Activated T-cell treated with anti-CD3 and anti-CD28 coated beads, Interleukin-2, amount 50 U/mL, for 24 hours (primary cell): Measurements from ENCODE around the gene LHFPL2.
A peak's percentile ranks its signal among the peaks of the same experiment; 100 is the strongest.

Experiments used
- DNase-seq: peaks from one replicate; pipeline ENCODE4 v3.0.0-alpha.2; 2020
- H3K27ac Mint-ChIP-seq: 2 replicates; pipeline ENCODE4 v1.8.0; 2020; ENCODE audit warnings: mild to moderate bottlenecking, mixed read lengths
- H3K27me3 Mint-ChIP-seq: 2 replicates; pipeline ENCODE4 v1.8.0; 2020; ENCODE audit warnings: mixed read lengths
- H3K36me3 Mint-ChIP-seq: 2 replicates; pipeline ENCODE4 v1.8.0; 2020; ENCODE audit warnings: low read depth, mixed read lengths
- H3K4me1 Mint-ChIP-seq: 2 replicates; pipeline ENCODE4 v1.8.0; 2020; ENCODE audit warnings: low read depth, mixed read lengths
- H3K4me3 Mint-ChIP-seq: 2 replicates; pipeline ENCODE4 v1.8.0; 2020; ENCODE audit warnings: mild to moderate bottlenecking, moderate library complexity, mixed read lengths
- H3K9me3 Mint-ChIP-seq: 2 replicates; pipeline ENCODE4 v1.8.0; 2020; ENCODE audit warnings: mixed read lengths

Gene LHFPL2

DNA sequence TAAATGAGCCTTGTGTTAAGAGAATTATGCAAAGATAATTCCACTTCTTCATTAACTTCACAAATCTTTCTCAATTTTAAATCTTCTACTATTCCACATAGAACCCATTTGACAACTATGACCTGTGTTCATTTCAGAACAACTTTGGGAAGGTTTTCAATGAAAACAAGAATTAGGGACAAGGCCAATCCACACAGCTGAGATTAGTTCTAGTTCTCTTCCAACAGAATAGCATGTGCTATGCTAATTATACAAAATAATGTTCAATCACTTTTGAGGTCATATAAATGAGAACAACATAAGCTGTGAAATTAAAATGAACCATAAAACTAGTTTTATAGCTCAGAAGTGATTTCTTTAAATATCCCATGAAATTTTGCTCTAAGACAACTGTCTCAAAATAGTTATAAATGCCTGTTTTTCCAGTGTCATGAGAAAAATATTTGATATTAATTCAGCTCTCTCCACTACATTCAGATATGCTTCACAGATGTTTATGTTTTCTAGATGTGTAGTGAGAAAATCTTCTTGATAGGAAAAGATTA, 7.2 kb upstream of the LHFPL2 start:
- no peak overlapping the region for H3K4me3 Mint-ChIP-seq
- H3K4me1 Mint-ChIP-seq: no peaks in the 10 kb centered on the region
- peaks cover 39% of the 10 kb centered on the region for H3K27me3 Mint-ChIP-seq
- H3K36me3 Mint-ChIP-seq: no peaks in the 10 kb centered on the region
- no peak overlapping the region for H3K27ac Mint-ChIP-seq
- DNase-seq: no peak
- H3K9me3 Mint-ChIP-seq: no peaks in the 10 kb centered on the region

DNA sequence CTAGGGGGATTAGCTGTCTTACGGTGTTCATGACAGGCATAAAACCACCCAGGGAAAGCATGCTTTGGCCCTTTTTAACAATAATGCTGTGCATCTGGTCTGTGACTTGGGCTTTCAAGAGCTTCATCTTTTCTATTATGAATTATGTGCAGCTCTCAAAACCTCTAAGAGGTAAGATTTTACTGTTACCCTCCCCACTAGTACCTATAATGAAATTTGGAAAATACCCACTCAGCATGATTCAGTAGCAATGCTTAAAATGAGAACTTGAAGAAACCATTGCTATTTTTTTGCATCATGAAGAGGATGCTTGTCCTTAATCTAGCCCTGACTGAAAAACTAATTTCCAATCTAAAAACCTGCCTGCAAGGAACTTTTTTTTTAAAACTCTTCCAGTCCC, 5.8 kb upstream of the LHFPL2 start:
- Mint-ChIP-seq H3K27ac (no peak overlapping the region), H3K36me3 (no peaks in the 10 kb centered on the region), H3K27me3 (peaks cover 50% of the 10 kb centered on the region), H3K9me3 (no peaks in the 10 kb centered on the region), H3K4me1 (peaks cover 5% of the 10 kb centered on the region), H3K4me3 (no peak overlapping the region)
- no peak for DNase-seq

DNA sequence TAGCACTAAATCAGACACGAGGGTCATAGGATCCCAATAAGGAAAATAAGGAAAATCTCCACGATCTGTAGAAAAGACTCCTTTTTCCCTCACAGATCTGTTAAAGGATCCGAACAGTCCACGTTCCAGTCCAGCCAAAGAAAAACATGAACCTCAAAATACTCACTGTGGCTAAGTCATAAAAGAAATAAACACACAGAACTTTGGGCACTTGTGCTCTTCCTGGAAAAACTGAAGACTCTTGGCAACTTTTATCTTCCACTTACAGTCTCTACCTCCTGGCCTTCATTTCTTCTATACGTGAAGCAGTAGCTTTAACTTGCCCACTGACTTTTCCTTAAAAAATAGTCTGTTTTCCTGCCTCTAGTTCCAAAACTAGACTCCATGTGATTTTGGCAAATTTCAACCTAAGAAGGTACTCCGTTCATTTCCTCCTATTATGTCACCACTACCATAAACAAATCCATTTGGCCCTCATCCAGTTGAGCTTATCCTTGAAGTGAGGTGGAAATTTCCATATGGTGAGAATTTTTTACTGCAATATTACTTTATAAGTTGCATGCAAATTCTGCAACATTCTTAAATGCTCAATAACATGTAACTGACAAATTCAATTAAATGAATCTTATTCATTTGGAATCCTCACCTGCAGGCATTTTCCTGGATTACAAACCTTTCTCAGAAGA, 5.3 kb upstream of the LHFPL2 start:
- peaks cover 5% of the 10 kb centered on the region for H3K4me1 Mint-ChIP-seq
- peaks cover 51% of the 10 kb centered on the region for H3K27me3 Mint-ChIP-seq
- no peaks in the 10 kb centered on the region for H3K9me3 Mint-ChIP-seq
- H3K4me3 Mint-ChIP-seq: no peak overlapping the region
- H3K36me3 Mint-ChIP-seq: no peaks in the 10 kb centered on the region
- DNase-seq: no peak
- no peak overlapping the region for H3K27ac Mint-ChIP-seq

DNA sequence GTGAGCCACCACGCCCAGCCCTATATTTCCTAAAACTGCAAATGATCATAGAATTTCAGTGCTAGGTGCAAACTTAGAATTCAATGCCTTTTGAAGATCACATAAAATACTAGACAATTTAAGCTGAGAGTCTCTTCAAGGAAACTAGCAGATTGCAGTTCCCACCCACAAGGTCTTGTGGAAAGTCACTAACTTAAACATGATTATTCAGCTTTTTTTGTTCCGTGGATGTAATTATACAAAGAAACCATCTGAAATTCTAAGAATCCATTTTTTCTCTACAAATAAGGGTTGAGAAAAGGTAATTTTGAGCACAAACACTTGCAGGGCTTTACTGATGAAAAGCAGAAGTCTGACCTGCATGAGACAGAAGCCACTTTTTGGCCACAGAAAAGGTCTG, 4.5 kb upstream of the LHFPL2 start:
- H3K9me3 Mint-ChIP-seq: no peaks in the 10 kb centered on the region
- H3K27ac Mint-ChIP-seq: no peak overlapping the region
- peaks cover 44% of the 10 kb centered on the region for H3K27me3 Mint-ChIP-seq
- H3K4me1 Mint-ChIP-seq: peaks cover 5% of the 10 kb centered on the region
- no peak for DNase-seq
- no peaks in the 10 kb centered on the region for H3K36me3 Mint-ChIP-seq
- H3K4me3 Mint-ChIP-seq: no peak overlapping the region

DNA sequence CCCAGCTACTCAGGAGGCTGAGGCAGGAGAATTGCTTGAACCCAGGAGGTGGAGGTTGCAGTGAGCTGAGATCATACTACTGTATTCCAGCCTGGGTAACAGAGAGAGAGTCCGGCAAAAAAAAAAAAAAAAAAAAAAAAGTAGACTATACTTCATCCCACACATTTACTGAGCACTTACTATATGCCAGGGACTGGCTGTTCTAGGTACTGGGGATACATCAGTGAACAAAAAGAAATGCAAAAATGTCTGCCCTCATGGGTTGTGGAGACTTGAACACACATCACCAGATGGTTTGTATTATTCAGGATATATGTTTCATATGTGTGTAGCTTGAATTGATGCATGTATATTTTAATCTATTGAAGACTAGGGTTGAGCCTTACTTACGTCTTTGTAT, 2.9 kb upstream of the LHFPL2 start:
- Mint-ChIP-seq H3K9me3 (no peaks in the 10 kb centered on the region), H3K27me3 (peaks cover 56% of the 10 kb centered on the region), H3K4me3 (no peak overlapping the region), H3K27ac (no peak overlapping the region), H3K4me1 (peaks cover 13% of the 10 kb centered on the region), H3K36me3 (no peaks in the 10 kb centered on the region)
- no peak for DNase-seq

DNA sequence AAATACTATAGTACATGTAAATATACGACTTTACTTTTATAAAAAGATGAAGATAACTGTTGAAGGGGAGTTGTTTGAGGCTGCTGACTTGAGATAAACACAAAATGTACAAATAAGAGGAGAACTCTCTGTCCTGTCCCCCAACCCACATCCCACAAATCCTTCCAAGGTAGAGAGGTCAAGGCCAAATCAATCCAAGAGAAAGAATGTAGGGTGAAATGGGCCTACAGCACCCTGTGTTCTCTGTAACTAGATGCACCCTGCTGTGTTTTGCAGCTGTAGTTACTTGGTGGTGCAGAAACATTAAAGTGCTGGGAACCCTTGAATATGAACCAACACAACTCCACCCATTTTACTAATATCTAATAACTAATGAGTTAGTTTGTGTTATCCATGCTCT, 2.0 kb upstream of the LHFPL2 start:
- Mint-ChIP-seq H3K36me3 (no peaks in the 10 kb centered on the region), H3K9me3 (no peaks in the 10 kb centered on the region), H3K27ac (no peak overlapping the region), H3K4me1 (peaks cover 13% of the 10 kb centered on the region), H3K4me3 (no peak overlapping the region), H3K27me3 (peaks cover 64% of the 10 kb centered on the region)
- DNase-seq: no peak

DNA sequence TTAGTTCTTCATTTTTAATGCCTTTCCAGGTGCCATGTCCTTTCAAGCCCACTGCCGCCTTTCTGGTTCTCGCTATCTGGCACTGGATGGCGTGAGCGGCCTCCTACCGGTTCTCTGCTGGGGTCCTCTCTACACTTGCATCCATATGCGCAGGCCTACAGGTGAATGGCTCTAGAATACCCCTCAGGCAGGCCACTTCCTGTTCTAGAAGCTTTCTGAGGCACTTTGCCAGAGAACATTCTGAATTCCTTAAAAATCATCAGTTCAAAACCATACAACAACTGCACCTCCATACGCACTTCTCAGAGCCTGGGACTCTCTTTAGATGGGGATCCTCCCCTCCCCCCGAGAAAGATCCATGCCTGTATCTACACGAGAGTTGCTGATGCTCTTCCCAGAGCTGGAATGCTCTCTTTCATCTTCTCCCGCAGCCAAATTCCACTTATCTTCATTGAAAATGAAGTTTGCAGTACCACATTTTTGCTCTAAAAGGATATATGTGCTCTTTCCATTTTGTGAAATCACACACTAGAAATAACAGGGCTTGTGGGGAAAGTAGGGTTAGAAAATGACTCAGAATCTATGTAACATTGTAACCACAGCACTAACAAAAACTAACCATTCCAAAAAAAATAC, 1.4 kb upstream of the LHFPL2 start:
- peaks cover 13% of the 10 kb centered on the region for H3K4me1 Mint-ChIP-seq
- peaks cover 66% of the 10 kb centered on the region for H3K27me3 Mint-ChIP-seq
- H3K36me3 Mint-ChIP-seq: no peaks in the 10 kb centered on the region
- no peak for DNase-seq
- peak overlapping the region; percentile 45 for H3K4me3 Mint-ChIP-seq
- H3K9me3 Mint-ChIP-seq: no peaks in the 10 kb centered on the region
- H3K27ac Mint-ChIP-seq: no peak overlapping the region

DNA sequence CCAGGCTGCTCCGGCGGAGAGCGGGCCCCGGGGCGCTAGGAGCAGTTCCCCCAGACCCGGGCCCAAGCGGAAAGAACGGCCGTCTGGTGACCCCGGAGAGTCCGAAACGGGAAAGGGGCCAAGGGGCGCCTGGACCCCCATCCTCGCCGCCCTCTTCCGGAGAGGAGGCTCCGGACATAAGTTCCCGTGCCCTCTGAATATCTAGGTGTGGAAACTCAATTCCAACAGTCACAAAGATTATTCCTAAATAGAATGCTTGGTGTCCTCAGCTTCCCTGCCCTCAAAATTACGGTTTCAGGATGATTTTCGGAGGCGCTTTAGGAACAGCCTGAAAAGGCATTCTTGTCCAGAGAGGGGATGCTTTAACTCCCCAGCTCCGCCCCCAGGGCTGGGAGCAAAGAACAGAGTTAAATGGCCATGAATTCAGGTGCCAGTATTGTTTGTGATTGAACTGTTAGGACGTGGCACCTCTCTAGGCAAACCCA, 681 bp upstream of the LHFPL2 start:
- H3K27me3 Mint-ChIP-seq: peaks cover 69% of the 10 kb centered on the region
- no peak overlapping the region for H3K27ac Mint-ChIP-seq
- peak overlapping the region; percentile 18 for H3K4me3 Mint-ChIP-seq

DNA sequence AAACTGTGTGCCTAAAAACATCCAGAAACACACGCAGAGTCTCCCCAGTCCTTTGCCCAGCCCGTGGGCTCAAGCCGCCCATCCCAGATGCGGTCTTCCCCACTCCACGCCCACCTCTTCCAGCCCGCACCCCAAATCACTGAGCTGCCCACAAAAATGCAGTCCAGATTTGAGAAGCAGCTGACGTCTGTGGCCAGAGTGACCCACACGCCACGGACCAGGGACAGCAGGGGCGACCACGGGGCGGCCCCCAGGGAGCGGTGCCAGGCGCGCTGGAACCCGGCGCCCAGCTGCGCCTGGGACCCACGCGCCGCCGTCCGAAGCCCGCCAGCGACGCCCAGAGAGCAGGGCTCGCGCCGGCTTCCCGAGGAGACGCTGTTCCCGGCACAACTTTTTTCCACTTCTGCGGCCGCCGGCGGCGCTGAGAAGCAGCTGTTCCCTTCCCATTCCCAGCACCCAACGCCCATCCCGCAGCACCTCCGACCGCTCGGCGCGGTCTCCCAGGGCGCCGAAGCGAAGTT, 674 bp downstream of the LHFPL2 start:
- DNase-seq: no peak
- Mint-ChIP-seq H3K27ac (no peak overlapping the region), H3K4me3 (peak overlapping the region; percentile 70), H3K9me3 (no peaks in the 10 kb centered on the region), H3K36me3 (no peaks in the 10 kb centered on the region), H3K4me1 (peaks cover 13% of the 10 kb centered on the region), H3K27me3 (peaks cover 66% of the 10 kb centered on the region)

More for the DNA sequence above, 681 bp upstream of the LHFPL2 start:
- DNase-seq: no peak
- H3K36me3 Mint-ChIP-seq: no peaks in the 10 kb centered on the region
- no peaks in the 10 kb centered on the region for H3K9me3 Mint-ChIP-seq
- H3K4me1 Mint-ChIP-seq: peaks cover 13% of the 10 kb centered on the region

DNA sequence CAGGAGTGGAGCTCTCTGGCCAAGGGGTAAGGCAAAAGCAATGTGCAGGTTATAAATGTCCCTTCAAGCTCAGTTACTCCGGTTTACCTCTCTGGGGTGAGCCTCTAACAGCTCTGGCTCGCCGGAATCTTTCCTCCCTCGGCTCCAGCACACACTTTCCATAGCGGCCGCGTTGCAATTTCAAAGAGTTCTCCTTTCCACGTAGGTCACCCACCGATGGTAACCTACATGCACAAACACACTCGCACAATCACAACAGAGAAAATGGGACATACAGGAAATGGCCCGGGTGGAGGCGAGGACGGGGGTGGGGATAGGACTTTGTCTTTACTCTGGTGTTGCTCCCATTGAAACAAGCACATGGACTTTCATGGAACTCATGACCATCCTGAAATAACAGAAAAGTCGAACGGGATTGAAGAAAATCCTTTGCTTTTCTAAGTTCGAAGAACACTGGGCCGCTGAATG, 1.2 kb downstream of the LHFPL2 start:
- Mint-ChIP-seq H3K36me3 (no peaks in the 10 kb centered on the region), H3K9me3 (no peaks in the 10 kb centered on the region), H3K27me3 (peaks cover 66% of the 10 kb centered on the region), H3K4me3 (peak overlapping the region; percentile 70), H3K27ac (no peak overlapping the region), H3K4me1 (peaks cover 13% of the 10 kb centered on the region)
- DNase-seq: no peak

DNA sequence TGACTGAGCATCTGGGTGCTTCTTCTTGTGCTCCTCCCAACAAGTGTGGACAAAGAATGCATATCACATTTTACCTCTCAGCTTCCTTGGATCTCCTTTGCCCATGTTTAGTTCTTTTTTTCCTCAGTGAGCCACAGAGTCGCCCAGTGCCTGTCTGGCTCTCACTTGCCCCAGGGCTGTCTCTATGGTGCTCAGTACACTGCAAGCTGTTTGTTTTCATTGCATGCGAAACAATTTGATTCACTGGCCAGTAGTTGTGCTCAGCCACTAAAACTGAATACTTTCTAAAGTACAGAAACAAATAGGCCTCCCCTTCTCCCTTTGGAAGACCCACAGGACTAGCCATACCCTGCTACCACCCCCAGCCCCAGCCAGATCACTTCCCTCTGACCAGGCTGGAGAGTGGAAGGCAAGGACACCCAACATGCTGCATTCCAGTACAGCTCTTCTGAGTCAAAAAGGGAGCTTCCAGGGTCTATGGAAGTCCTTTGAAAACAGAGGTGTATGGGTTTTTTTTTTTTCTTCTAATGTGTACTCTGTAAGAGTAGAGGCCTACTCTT, 3.8 kb downstream of the LHFPL2 start:
- DNase-seq: no peak
- peaks cover 9% of the 10 kb centered on the region for H3K4me1 Mint-ChIP-seq
- no peak overlapping the region for H3K4me3 Mint-ChIP-seq
- H3K27me3 Mint-ChIP-seq: peaks cover 56% of the 10 kb centered on the region
- no peaks in the 10 kb centered on the region for H3K36me3 Mint-ChIP-seq
- H3K27ac Mint-ChIP-seq: no peak overlapping the region
- H3K9me3 Mint-ChIP-seq: no peaks in the 10 kb centered on the region

DNA sequence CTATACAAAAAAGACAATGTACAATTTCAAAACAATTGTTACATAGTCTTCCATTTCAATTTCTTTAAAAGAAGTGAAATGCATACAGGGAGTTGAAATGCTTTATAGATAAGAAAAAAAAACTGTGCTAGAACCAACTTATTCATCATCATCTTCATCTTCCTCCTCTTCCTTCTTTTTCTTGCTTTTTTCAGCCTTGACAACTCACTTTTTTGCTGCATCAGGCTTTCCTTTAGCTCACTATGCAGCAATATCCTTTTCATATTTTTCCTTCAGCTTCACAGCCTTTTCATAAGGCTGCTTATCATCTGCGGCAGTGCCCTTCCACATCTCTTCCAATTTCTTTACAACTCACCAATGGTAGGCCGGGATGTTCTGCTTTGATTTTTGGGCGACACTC, 4.4 kb downstream of the LHFPL2 start:
- DNase-seq: no peak
- Mint-ChIP-seq H3K9me3 (no peaks in the 10 kb centered on the region), H3K27ac (no peak overlapping the region), H3K27me3 (peaks cover 55% of the 10 kb centered on the region), H3K4me3 (no peak overlapping the region), H3K36me3 (no peaks in the 10 kb centered on the region), H3K4me1 (peaks cover 8% of the 10 kb centered on the region)

DNA sequence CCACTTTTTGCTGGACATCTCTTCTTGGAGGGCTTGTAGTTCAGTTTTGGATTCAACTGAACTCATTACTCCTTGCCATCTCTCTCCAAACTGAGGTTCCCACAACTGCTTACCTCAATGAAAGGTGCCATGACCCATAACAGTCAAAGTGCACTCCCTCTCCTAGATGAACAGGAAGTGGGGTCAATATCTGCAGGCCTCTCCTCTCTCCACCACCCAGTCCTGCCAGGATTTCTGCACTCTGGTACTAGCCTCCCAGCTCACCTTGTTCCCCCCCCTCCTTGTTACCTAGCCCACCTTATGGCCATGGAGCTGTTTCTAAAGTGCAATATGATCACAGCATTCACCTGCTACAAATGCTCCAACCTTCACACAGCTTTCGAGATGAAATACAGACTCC, 5.9 kb downstream of the LHFPL2 start:
- Mint-ChIP-seq H3K36me3 (no peaks in the 10 kb centered on the region), H3K27me3 (peaks cover 55% of the 10 kb centered on the region), H3K4me3 (no peak overlapping the region), H3K9me3 (no peaks in the 10 kb centered on the region), H3K27ac (no peak overlapping the region), H3K4me1 (peaks cover 7% of the 10 kb centered on the region)
- no peak for DNase-seq

DNA sequence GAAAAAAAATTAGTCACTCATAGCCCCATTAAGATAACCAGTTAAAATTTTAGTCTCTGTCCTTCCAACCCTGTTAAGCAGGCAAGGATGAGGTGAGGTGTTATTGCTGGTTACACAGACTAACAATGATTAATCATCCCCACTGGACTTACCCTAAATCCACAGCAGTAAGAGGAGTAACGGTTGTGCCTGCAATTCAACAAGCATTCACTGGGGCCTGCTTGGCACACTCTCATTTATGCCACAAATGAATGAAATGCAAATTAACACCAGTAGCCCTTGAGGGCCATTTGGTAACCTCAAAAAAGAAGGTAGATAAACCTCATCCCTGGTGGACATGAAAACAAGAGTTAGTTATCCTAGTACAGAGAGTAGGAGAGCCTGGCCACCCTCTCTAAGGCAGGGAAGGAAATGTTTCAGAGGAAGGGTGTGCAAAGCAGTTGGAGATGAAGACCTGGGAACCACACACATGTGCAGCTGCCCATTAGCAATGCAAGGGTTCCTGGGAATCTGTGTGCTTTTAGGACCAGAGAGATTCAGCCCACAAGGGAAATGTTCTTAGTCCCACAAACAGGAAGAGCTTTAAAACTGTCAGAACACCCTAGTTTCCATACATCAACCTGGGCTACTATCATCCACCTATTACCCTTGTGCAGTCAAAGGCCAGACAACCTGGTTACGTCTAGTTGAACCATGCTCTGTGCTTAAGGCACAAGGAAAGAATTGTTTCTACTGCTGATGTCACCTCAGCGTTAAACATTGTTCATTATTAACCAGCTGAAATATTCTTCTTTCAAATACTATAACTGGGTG, 7.7 kb downstream of the LHFPL2 start:
- no peaks in the 10 kb centered on the region for H3K4me1 Mint-ChIP-seq
- H3K9me3 Mint-ChIP-seq: no peaks in the 10 kb centered on the region
- no peak for DNase-seq
- no peak overlapping the region for H3K4me3 Mint-ChIP-seq
- no peaks in the 10 kb centered on the region for H3K36me3 Mint-ChIP-seq
- peaks cover 36% of the 10 kb centered on the region for H3K27me3 Mint-ChIP-seq
- H3K27ac Mint-ChIP-seq: no peak overlapping the region
